Mucosa of stomach (tissue), 1 donor: Measurements from ENCODE around the gene BICC1.

Source experiments
- H3K27me3 ChIP-seq: one replicate; pipeline ENCODE4 v1.7.0; 2013; ENCODE audit warnings: mild to moderate bottlenecking, low read length; ENCODE audit not compliant: control insufficient read depth, insufficient read depth
- H3K36me3 ChIP-seq: one replicate; pipeline ENCODE4 v1.7.0; 2013; ENCODE audit warnings: low read length; ENCODE audit not compliant: control insufficient read depth, insufficient read depth
- H3K4me1 ChIP-seq: one replicate; pipeline ENCODE4 v1.7.0; 2013; ENCODE audit warnings: mild to moderate bottlenecking, low read length; ENCODE audit not compliant: control insufficient read depth, insufficient read depth
- H3K4me3 ChIP-seq: one replicate; pipeline ENCODE4 v1.7.0; 2013; ENCODE audit warnings: low read length
- H3K9ac ChIP-seq: one replicate; pipeline ENCODE4 v1.7.0; 2013; ENCODE audit warnings: mild to moderate bottlenecking, low read length, moderate library complexity
- H3K9me3 ChIP-seq: one replicate; pipeline ENCODE4 v1.7.0; 2013; ENCODE audit warnings: mild to moderate bottlenecking, low read length, moderate library complexity; ENCODE audit not compliant: control insufficient read depth
- donor health status: Pancreatic carcinoma.

The BICC1 gene

GRCh38 chr10:58773341-58773740, 260.7 kb downstream of the BICC1 start:
- no peak overlapping the region for H3K9ac ChIP-seq
- no peaks in the 10 kb centered on the region for H3K9me3 ChIP-seq
- H3K4me1 ChIP-seq: no peaks in the 10 kb centered on the region
- no peaks in the 10 kb centered on the region for H3K36me3 ChIP-seq
- no peaks in the 10 kb centered on the region for H3K27me3 ChIP-seq
- H3K4me3 ChIP-seq: no peak overlapping the region

DNA sequence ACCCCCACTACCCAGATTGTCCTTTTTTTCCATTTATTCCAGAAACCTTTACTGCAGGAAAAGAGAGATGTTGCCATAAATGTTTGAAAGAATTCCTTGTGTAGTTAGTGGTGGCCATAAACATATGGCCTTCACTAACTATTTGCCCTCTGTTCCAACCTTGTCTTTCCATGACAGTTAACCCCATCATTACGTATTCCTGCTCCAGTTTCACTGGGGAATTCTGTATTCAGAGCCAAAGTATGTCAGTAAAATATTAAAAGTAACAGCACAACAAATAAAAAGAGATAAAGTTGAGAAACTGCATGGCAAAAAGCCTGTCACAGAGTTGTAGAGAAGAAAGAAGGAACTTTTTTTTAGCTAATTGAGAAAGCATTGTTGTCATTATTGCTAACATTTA, 261.3 kb downstream of the BICC1 start:
- Histone ChIP-seq H3K36me3 (no peaks in the 10 kb centered on the region), H3K4me1 (no peaks in the 10 kb centered on the region), H3K27me3 (no peaks in the 10 kb centered on the region), H3K4me3 (no peak overlapping the region), H3K9ac (no peak overlapping the region), H3K9me3 (no peaks in the 10 kb centered on the region)

DNA sequence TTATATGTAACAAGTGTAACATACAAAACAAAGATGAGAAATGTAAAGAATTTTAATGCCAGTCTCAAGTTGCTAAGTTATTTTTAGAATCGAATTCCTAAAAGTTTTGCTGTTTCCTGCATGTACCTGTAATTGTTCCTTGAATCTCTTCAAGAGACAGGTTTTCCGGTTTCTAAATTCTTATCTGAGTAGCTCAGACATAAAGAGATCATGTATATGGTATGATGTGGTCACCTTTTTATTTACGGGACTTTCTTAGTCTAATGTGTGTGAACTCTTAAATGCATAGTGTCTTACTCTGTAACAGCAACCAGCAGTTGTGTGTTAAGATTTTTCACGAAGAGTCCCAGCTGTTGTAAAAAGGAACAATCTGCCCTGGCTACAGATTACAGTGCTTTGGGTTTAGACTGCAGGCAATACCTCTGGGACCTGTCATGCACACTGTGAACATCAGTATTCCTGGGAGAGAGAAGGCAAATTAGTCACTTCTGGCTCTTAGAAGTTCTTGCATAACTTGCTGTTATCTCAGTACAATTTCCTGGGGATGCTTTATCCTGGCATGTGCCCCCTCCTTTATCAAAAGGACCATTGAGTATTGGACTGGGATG, 263.4 kb downstream of the BICC1 start:
- no peaks in the 10 kb centered on the region for H3K9me3 ChIP-seq
- no peaks in the 10 kb centered on the region for H3K36me3 ChIP-seq
- H3K27me3 ChIP-seq: no peaks in the 10 kb centered on the region
- H3K4me3 ChIP-seq: no peak overlapping the region
- H3K4me1 ChIP-seq: no peaks in the 10 kb centered on the region
- no peak overlapping the region for H3K9ac ChIP-seq

- H3K27me3 ChIP-seq: no peaks in the 10 kb centered on the region
- H3K9me3 ChIP-seq: no peaks in the 10 kb centered on the region
- H3K4me1 ChIP-seq: no peaks in the 10 kb centered on the region
- no peak overlapping the region for H3K9ac ChIP-seq
- no peak overlapping the region for H3K4me3 ChIP-seq
- no peaks in the 10 kb centered on the region for H3K36me3 ChIP-seq
These were observed 264.1 kb downstream of the BICC1 start for GRCh38 chr10:58776568-58777318.

- H3K36me3 ChIP-seq: no peaks in the 10 kb centered on the region
- H3K4me3 ChIP-seq: no peak overlapping the region
- no peaks in the 10 kb centered on the region for H3K9me3 ChIP-seq
- H3K27me3 ChIP-seq: no peaks in the 10 kb centered on the region
- H3K4me1 ChIP-seq: no peaks in the 10 kb centered on the region
- no peak overlapping the region for H3K9ac ChIP-seq
These were observed 266.3 kb downstream of the BICC1 start for GRCh38 chr10:58778966-58779365.

- Histone ChIP-seq H3K4me3 (no peak overlapping the region), H3K36me3 (no peaks in the 10 kb centered on the region), H3K9ac (no peak overlapping the region), H3K27me3 (no peaks in the 10 kb centered on the region), H3K9me3 (no peaks in the 10 kb centered on the region), H3K4me1 (no peaks in the 10 kb centered on the region)
These were observed 266.9 kb downstream of the BICC1 start for GRCh38 chr10:58779594-58779993.

DNA sequence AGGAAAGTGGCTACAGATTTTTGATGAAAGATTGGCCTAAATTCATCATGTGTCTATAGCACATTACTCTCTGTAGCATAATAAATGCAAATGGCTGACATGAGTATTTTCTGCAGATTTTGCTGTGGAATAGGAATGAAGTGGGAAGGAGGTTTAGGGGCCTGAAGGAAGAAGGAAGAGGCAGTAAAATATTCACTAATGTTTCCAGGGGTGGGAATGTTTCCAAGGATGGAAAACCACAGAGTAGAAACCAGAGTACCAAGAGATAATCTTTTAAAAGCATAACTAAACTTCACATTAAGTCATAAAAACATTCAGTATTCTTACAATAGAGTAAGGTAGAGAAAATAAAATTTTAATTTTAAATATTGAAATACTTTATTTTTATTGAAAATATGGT, 267.8 kb downstream of the BICC1 start:
- no peak overlapping the region for H3K9ac ChIP-seq
- H3K4me3 ChIP-seq: no peak overlapping the region
- no peaks in the 10 kb centered on the region for H3K4me1 ChIP-seq
- H3K9me3 ChIP-seq: no peaks in the 10 kb centered on the region
- H3K36me3 ChIP-seq: no peaks in the 10 kb centered on the region
- H3K27me3 ChIP-seq: no peaks in the 10 kb centered on the region

DNA sequence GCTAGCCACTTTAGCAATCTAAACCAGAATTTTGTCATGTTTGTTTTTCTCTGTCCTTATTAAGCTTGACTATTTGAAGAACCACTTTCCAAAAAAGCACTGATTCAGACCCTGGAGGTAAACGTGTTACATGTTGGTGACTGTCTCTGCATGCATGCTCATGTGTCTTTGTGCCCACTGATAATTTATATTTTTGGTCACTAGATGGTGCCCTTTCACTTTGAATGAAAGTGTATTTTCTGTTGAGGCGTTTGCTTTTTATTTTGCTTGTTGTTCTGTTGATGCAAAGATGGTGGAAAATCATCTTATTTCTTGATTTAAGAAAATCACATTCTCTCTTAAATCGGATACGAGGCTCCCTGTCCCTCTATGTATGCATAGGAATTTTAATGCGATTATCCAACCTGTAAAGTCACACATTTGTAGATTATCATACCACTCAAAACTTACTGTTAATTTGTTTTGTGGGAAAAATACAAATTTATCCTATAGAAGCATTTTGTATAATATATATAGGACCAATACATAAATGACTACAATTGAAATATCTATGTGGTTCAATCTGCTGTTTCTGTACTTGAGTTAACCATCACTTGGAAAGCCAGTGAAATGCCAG, 269.3 kb downstream of the BICC1 start:
- no peak overlapping the region for H3K9ac ChIP-seq

GRCh38 chr10:58782876-58783851, 270.5 kb downstream of the BICC1 start:
- Histone ChIP-seq H3K4me1 (no peaks in the 10 kb centered on the region), H3K36me3 (no peaks in the 10 kb centered on the region), H3K9me3 (no peaks in the 10 kb centered on the region), H3K27me3 (no peaks in the 10 kb centered on the region), H3K9ac (no peak overlapping the region), H3K4me3 (no peak overlapping the region)

More for the DNA sequence above, 269.3 kb downstream of the BICC1 start:
- H3K4me3 ChIP-seq: no peak overlapping the region
- H3K4me1 ChIP-seq: no peaks in the 10 kb centered on the region
- no peaks in the 10 kb centered on the region for H3K36me3 ChIP-seq
- H3K27me3 ChIP-seq: no peaks in the 10 kb centered on the region
- H3K9me3 ChIP-seq: no peaks in the 10 kb centered on the region

- H3K9ac ChIP-seq: no peak overlapping the region
- H3K36me3 ChIP-seq: no peaks in the 10 kb centered on the region
- H3K9me3 ChIP-seq: no peaks in the 10 kb centered on the region
- H3K27me3 ChIP-seq: no peaks in the 10 kb centered on the region
- no peaks in the 10 kb centered on the region for H3K4me1 ChIP-seq
- no peak overlapping the region for H3K4me3 ChIP-seq
These were observed 271.7 kb downstream of the BICC1 start for GRCh38 chr10:58784361-58784760.

GRCh38 chr10:58785354-58785753, 272.7 kb downstream of the BICC1 start:
- Histone ChIP-seq H3K4me3 (no peak overlapping the region), H3K9ac (no peak overlapping the region), H3K27me3 (no peaks in the 10 kb centered on the region), H3K9me3 (no peaks in the 10 kb centered on the region), H3K36me3 (no peaks in the 10 kb centered on the region), H3K4me1 (no peaks in the 10 kb centered on the region)
